Spleen (tissue), 7 donors: ENCODE measurements around the gene CRYL1.

Experiments
- CTCF ChIP-seq, 11 experiments: fragments of 200-600 bp in 7 of 11; fragments of 450-650 bp in 4 of 11; sonication (generic) in 4 of 11; IDR thresholded peaks in 8 of 11; conservative IDR thresholded peaks in 3 of 11; 1 replicate in 7 of 11; 2 replicates in 4 of 11; pipeline versions ENCODE4 v1.4.0 to v1.8.0; 2016 to 2021; ENCODE audit warnings: antibody characterized with exemption in 11 of 11, inconsistent platforms in 4 of 11, mild to moderate bottlenecking in 1 of 11
- POLR2A ChIP-seq, 3 donors: fragments of 450-650 bp; IDR thresholded peaks; one replicate each; pipeline ENCODE4 v1.5.1; 2017; ENCODE audit warnings: antibody characterized with exemption in 3 of 3, mild to moderate bottlenecking in 1 of 3
- POLR2AphosphoS5 ChIP-seq, 3 donors: sonication (generic); formaldehyde crosslinking; IDR thresholded peaks; one replicate each; pipeline ENCODE4 v1.5.1; 2017; ENCODE audit warnings: antibody characterized with exemption in 3 of 3
- donor health status: DM: no; HTN: no; CAD: no; lungs with moderate emphysema.
- donor health status: DM: no; HTN: no; CAD: no.
- donor health status: DM: no; HTN: no; CAD: no.

GRCh38 chr13:20498659-20499058, 27.0 kb downstream of the CRYL1 start:
- TF ChIP-seq CTCF (IDR thresholded peaks at IDR 0.05 in 8 of 11, conservative IDR thresholded peaks at IDR 0.05 in 3 of 11) (no peak), POLR2A (IDR thresholded peaks at IDR 0.05) (no peak), POLR2AphosphoS5 (IDR thresholded peaks at IDR 0.05) (no peak)
